ENCODE measurements around the gene RABL6.
"Not testable (repeated sequence)": the region's sequence is repeated elsewhere in the genome, so short reads cannot be mapped to it uniquely, and the experiment has no call there.

Gene RABL6

DNA sequence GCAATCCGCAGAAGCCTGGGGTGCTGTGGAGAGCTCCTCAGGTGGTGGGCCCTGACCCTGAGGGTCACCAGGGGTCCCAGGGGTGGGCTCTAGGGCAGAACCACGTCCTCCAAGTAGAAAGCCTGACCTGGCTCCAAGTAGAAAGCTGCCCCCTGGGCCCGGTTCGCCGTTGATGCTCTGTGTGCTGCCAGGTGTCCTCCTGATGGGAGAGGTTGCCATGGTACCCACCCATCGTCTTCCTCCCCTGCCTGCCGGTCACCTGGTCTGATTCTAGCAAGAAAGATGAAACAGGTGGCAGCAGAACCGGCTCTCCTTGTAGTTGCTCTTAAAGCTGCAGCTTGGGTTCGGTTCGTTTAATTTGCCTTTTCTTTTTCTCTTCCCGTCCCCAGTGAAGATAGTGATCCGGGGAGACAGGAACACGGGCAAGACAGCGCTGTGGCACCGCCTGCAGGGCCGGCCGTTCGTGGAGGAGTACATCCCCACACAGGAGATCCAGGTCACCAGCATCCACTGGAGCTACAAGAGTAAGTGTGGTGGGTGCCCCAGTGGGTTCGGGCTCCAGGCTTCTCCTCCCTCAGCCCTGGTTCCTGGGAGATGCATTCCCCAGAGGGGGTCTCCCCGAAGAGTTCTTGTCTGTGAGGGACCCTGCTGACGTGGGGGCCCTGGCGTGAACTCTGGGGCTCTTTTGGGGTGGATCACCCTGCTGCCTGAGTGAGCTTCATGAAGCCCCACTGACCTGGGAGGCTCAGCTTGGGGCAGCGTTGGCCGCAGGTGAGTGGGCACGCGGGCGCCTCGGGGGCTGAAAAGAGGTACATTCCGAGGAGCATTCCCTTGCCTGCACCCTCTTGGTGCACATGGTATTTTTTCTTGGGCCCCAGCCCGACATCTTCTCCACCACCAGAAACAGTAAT lies 15.6 kb downstream of the RABL6 start:
- no peak for DNase-seq

DNA sequence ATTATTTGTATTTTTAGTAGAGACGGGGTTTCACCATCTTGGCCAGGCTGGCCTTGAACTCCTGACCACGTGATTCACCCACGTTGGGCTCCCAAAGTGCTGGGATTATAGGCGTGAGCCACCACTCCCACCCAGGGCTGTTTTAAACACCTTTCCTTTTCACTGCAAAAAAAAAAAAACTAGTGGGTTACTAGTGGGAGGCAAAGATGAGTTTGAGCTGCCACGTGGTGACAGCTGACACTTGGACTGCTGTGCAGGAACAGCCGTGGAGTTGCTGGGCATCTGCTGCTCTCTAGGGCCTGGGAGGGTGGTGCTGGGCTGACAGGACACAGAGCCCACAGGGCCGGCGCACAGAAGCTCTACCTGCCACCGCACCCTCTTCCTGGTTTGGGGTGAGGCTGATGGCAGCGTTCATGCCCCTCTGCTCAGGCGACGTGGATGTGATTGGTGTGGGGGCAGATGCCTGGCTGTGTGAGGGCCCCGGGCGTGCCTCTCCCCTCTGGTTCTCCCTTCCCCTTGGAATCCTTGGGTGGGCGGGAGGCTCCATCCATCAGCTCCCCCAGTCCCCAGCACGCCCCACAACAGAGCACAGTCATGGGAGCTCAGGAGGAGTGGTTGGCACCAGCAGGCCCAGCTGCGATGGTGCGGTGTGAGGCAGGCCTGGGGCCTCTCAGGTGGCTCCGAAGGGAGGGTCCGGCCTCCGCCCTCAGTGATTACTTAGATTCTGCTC lies 16.9 kb downstream of the RABL6 start:
- no peak for DNase-seq

- DNase-seq, result no peak
Measured at GRCh38 chr9:136825295-136826187, 17.8 kb downstream of the RABL6 start.

DNA sequence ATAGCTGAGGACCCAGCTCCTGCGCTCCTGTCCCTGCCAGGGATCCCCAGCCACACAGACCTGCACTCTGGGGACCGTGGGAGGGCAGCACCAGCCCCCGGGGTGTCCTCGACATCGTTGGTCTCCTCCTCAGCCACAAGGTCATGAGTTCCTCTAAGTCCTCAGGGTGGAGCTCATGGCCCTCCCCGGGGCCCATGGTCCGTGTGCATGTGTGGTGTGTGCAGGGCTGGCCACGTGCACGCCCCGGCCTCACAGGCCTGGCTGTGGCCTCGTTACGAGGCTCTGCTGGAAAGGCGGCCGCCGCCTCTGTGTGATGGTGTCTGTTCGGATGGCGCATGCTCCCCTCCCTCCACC lies 18.4 kb downstream of the RABL6 start:
- DNase-seq, result no peak

DNA sequence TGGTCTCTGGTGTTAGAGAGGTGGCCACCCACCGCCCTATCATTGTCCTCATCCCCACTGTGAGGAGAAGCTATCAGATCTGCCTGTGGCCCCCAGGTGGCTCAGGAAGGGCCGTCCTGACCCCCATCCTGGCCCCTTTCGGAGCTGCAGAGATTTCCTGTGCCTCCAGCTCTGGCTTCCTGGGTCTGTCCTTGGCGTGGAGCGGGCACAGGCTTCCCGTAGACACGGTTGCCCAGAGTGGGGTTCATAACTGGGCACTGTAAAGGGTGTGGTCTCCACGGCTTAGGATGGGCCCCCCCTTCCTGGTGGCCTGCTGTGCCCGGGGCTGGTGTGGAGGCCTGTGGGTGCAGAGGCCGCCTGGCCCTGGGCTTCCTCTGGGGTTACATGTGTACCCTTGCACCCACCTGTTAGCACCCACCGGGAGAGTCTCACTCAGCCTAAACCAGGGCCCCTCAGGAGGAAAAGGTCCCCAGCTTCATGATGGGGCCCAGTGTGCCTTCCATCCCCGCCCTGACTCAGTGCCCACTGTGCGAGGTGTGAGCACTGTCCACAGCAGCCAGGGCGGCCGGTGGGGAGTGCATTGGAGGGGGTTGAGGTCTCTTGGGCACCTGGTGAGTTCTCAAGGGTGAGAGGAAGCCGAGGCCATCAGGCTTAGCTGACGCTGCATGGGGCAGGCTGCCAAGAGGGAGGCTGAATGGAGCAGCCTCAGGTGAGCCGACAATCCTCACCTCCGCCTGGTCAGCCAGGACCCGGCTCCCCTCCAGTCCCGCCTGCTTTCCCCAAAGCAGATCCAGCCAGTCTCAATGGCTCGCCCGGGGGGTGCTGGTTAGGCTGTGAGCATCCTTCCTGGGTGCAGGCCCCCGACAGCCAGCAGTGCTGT lies 19.2 kb downstream of the RABL6 start:
- no peak for DNase-seq

GRCh38 chr9:136827794-136828473 lies 20.2 kb downstream of the RABL6 start:
- DNase-seq, result no peak

DNA sequence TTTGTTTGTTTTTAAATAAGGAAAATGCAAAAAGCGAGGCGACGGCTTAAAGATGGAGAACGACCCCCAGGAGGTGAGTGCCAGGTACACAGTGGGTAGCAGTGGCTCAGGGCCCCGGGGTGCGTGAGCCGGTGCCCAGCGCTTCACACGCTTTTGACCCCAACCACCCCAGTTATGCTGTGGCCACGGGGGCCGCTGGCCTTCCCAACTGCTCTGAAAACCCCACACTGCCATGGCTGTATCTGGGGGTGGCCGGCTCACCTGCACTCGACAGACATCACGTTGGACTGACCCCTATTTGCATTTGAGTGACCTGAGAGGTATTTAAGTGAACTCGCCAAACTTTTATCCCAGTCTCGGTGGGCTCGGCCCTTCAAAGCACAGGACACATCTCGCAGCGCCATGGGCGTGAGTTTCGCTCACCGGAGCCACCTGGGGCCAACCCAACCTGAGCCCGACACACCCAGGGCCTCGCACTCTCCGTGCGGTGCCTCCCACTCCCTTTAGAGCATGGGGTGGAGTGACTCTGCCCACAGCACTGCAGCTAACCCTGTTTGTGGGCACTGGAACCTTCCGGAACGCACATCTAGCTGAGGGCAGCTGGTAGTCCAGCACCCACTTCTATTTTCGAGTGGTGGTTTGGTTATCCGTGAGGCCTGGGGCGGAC lies 20.9 kb downstream of the RABL6 start:
- no peak for DNase-seq

DNA sequence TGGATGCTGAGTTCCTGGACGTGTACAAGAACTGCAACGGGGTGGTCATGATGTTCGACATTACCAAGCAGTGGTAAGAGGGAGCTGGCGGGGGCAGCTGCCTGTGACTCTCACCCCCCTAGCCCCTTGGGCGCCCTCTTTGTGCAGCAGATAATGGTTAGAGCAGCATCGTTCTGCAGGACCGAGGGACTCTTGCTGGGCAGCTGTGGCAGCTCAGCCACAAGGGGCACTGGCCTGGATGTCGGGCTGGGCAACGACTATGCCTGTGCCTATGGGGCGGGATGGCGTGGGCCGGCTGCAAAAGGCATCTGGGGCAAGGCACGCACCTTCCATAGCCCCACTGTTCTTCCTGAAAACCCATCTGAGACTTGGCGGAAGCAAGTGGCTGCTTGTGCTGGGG lies 21.7 kb downstream of the RABL6 start:
- no peak for DNase-seq

DNA sequence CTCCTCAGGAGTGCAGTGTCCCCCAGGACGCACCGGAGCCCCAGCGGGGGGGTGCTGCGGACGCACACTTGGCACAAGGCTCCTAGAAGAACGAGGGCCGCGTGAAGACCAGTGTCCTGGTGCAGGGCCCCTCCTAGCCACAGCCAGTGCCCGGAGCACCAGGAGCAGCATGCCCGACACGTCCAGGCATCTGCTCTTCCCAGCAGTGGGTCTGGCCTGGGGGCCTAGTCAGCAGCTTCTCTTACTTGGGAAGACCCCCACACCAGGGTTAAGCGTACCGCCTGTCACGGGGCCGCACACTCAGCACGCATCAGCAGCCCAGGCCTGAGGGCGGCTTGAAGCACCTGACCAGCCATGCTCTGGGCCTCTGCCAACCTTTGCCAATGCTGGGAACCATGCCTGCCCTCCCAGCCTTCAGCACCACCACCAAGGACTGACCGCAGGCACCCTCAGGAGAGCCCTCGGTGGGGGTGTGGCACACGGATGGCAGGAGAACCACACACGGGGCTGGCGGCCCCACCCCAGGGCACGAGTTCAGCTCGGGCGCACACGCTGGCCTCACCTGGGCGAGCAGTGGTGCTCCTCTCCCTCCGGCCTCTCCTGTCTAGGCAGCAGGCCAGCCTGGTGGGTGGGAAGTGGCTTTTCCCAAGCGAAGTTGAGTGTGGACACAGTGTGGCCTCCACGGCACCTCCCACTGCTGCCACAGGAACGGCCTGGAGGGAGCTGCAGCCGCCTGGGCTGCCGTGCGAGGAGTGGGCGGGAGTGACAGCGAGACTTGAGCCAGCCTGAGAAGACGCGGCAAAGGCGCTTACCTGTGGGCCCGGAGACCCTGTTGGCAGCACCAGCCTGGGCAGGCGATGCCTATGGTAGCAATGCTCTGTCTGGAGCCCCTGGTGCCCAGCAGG lies 22.5 kb downstream of the RABL6 start:
- no peak for DNase-seq

- no peak for DNase-seq
Measured at GRCh38 chr9:136831002-136831719, 23.4 kb downstream of the RABL6 start.

DNA sequence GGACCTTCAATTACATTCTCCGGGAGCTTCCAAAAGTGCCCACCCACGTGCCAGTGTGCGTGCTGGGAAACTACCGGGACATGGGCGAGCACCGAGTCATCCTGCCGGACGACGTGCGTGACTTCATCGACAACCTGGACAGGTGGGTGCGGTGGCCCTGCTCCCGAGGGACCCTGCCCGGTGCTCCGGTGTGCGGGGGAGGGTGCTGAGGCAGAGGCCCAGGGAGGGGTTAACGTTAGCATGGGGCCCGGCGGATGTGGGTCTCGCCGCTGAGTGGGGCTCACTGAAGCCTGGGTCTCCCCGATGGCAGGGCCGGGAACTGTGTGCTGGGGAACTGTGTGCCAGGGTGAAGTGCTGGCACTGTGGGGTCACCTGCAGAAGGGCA lies 24.0 kb downstream of the RABL6 start:
- no peak for DNase-seq

DNA sequence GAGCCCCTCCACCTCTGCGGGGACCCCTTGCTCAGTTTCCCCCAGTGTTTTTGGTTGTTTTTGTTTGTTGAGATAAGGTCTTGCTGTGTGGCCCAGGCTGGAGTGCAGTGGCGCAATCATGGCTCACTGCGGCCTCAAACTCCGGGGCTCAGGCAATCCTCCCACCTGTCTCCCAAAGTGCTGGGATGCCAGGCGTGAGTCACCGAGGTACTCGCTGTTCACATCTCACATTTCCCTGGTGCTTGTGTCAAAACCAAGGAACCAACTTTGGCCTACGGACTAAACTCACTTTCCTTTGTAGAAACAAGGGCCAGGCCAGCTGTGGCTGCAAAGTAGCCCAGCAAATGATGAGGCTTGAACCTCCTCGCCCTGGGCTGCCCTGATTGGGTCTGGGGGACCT lies 24.8 kb downstream of the RABL6 start:
- no peak for DNase-seq

DNA sequence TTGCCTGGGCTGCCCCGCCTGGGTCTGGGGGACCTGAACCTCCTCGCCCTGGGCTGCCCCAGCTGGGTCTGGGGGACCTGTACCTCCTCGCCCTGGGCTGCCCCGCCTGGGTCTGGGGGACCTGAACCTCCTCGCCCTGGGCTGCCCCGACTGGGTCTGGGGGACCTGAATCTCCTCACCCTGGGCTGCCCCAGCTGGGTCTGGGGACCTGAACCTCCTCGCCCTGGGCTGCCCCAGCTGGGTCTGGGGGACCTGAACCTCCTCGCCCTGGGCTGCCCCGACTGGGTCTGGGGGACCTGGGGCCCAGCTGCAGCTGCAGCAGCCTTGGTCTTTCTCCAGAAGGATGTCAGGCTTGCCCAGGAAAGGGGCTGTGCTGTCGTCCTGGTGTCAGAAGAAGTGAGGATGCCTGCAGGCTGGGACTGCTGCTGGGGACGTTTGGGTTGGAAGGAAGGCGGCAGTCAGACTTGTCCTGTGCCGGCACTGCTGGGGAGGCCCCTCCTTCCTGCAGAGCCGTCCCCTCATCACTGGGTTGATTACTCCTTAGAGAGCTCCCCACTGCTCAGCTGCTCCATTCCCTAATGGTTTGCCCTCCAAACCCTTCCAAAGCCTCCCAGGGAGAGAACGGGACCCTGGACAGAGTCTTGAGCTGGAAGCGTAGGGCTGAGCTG lies 25.8 kb downstream of the RABL6 start:
- DNase-seq, result not testable (repeated sequence)

GRCh38 chr9:136835162-136835931 lies 27.6 kb downstream of the RABL6 start:
- no peak for DNase-seq

- DNase-seq, result no peak
Measured at GRCh38 chr9:136835932-136836904, 28.5 kb downstream of the RABL6 start.

DNA sequence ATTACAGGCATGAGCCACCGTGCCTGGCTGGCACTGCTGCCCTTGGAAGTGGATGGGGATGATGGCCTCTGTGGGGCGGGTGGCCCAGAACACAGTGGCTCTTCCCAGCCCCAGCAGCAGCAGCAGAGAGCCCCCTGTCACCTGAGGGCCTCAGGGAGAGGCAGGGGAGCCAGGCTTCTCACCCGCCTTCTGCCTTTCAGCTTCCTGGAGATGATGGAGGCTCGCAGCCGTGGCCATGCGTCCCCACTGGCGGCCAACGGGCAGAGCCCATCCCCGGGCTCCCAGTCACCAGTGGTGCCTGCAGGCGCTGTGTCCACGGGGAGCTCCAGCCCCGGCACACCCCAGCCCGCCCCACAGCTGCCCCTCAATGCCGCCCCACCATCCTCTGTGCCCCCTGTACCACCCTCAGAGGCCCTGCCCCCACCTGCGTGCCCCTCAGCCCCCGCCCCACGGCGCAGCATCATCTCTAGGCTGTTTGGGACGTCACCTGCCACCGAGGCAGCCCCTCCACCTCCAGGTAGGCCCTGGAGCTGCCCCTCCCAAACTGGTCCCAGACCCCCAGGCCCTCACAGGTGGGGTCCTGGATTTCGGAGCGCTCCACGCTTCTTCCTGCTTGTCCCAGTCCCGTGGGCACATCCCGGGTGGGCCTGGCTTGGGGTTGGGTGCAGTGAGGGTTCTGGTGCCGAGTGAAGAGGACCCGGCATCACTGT lies 29.6 kb downstream of the RABL6 start:
- no peak for DNase-seq

Measured in NCI-H748 treated with DMSO at 0.1 percent for 48 hours (cell line).